HEK293 (cell line): ENCODE data around the gene ACTA2.

Experiments
- CTCF ChIA-PET: fragments of 350-600 bp; formaldehyde crosslinking; extraction: SDS; loops from one replicate; lab custom pipeline; 2021; ENCODE audit warnings: antibody characterized with exemption; lab: Yijun Ruan, JAX
- POLR2A ChIA-PET: fragments of 300-600 bp; formaldehyde crosslinking; extraction: SDS; loops from one replicate; lab custom pipeline; 2020; ENCODE audit warnings: antibody characterized with exemption, inconsistent platforms; lab: Yijun Ruan, JAX
- H3K27ac ChIP-seq: fragments of 200-500 bp; sonication (Bioruptor generic); 2 replicates; pipeline ENCODE4 v1.5.1; 2014; ENCODE audit warnings: low read depth, low read length, control low read depth, inconsistent platforms; ENCODE audit errors: extremely low read depth
- H3K36me3 ChIP-seq, 2 experiments: fragments of 200-500 bp in 1 of 2; sonication (Bioruptor generic) in 1 of 2; 1 replicate in 1 of 2; 2 replicates in 1 of 2; pipeline ENCODE4 v1.5.1; 2014 to 2017; ENCODE audit warnings: inconsistent platforms in 2 of 2, low read length in 2 of 2; ENCODE audit not compliant: control insufficient read depth in 2 of 2, insufficient read depth in 1 of 2
- H3K4me1 ChIP-seq: fragments of 200-500 bp; sonication (Bioruptor generic); 2 replicates; pipeline ENCODE4 v1.5.1; 2014; ENCODE audit warnings: mild to moderate bottlenecking, low read length, inconsistent platforms; ENCODE audit not compliant: control insufficient read depth, insufficient read depth
- H3K4me3 ChIP-seq: 2 replicates; pipeline ENCODE4 v1.5.1; 2011; ENCODE audit warnings: low read depth, mild to moderate bottlenecking, control low read depth, low read length, moderate library complexity
- H3K9me3 ChIP-seq: fragments of 200-500 bp; sonication (Bioruptor generic); 2 replicates; pipeline ENCODE4 v1.5.1; 2014; ENCODE audit warnings: low read depth, low read length, inconsistent platforms; ENCODE audit not compliant: control insufficient read depth, insufficient read depth
- BCL11A ChIP-seq: fragments of 450-650 bp; formaldehyde crosslinking; IDR thresholded peaks from 2 replicates; pipeline ENCODE4 v1.5.1; 2016; ENCODE audit warnings: low read depth, missing biosample characterization, missing genetic modification characterization
- ELK4 ChIP-seq: IDR thresholded peaks from 2 replicates; pipeline ENCODE4 v1.6.1; 2011; ENCODE audit warnings: mild to moderate bottlenecking, low read depth, low read length, borderline replicate concordance
- HIC1 ChIP-seq: fragments of 450-650 bp; formaldehyde crosslinking; IDR thresholded peaks from 2 replicates; pipeline ENCODE4 v1.5.1; 2016; ENCODE audit warnings: missing biosample characterization, missing genetic modification characterization
- IKZF3 ChIP-seq: fragments of 450-650 bp; IDR thresholded peaks from 2 replicates; pipeline ENCODE4 v1.5.0; 2018; ENCODE audit warnings: missing biosample characterization, mild to moderate bottlenecking, missing genetic modification characterization, moderate library complexity
- PRDM1 ChIP-seq: fragments of 450-650 bp; formaldehyde crosslinking; IDR thresholded peaks from 2 replicates; pipeline ENCODE4; 2016; ENCODE audit warnings: missing biosample characterization, missing genetic modification characterization
- RBAK ChIP-seq: fragments of 450-650 bp; formaldehyde crosslinking; IDR thresholded peaks from 2 replicates; pipeline ENCODE4 v1.5.1; 2016; ENCODE audit warnings: missing biosample characterization, missing genetic modification characterization
- SALL2 ChIP-seq: fragments of 450-650 bp; formaldehyde crosslinking; IDR thresholded peaks from 2 replicates; pipeline ENCODE4 v1.5.0; 2017; ENCODE audit warnings: missing biosample characterization, mild to moderate bottlenecking, missing genetic modification characterization, borderline replicate concordance
- SCRT2 ChIP-seq: fragments of 450-650 bp; formaldehyde crosslinking; IDR thresholded peaks from 2 replicates; pipeline ENCODE4 v1.5.1; 2016; ENCODE audit warnings: missing biosample characterization, missing genetic modification characterization
- ZBTB1 ChIP-seq: fragments of 450-650 bp; formaldehyde crosslinking; IDR thresholded peaks from 2 replicates; pipeline ENCODE4 v1.5.1; 2016; ENCODE audit warnings: missing biosample characterization, missing genetic modification characterization
- ZBTB10 ChIP-seq: fragments of 450-650 bp; formaldehyde crosslinking; IDR thresholded peaks from 2 replicates; pipeline ENCODE4 v1.5.1; 2016; ENCODE audit warnings: missing biosample characterization, missing genetic modification characterization
- ZBTB21 ChIP-seq: fragments of 450-650 bp; formaldehyde crosslinking; IDR thresholded peaks from 2 replicates; pipeline ENCODE4 v1.5.1; 2017; ENCODE audit warnings: missing biosample characterization, missing genetic modification characterization
- ZNF112 ChIP-seq: fragments of 450-650 bp; formaldehyde crosslinking; IDR thresholded peaks from 2 replicates; pipeline ENCODE4 v1.5.0; 2017; ENCODE audit warnings: missing biosample characterization, missing genetic modification characterization
- ZNF184 ChIP-seq: fragments of 450-650 bp; IDR thresholded peaks from 2 replicates; pipeline ENCODE4 v1.5.1; 2018; ENCODE audit warnings: missing biosample characterization, mild to moderate bottlenecking, missing genetic modification characterization
- ZNF221 ChIP-seq: fragments of 450-650 bp; formaldehyde crosslinking; IDR thresholded peaks from 2 replicates; pipeline ENCODE4 v1.5.1; 2017; ENCODE audit warnings: missing biosample characterization, missing genetic modification characterization, borderline replicate concordance
- ZNF223 ChIP-seq: fragments of 450-650 bp; formaldehyde crosslinking; IDR thresholded peaks from 2 replicates; pipeline ENCODE4 v1.5.1; 2016; ENCODE audit warnings: missing biosample characterization, missing genetic modification characterization
- ZNF292 ChIP-seq: fragments of 450-650 bp; formaldehyde crosslinking; IDR thresholded peaks from 2 replicates; pipeline ENCODE4 v1.5.1; 2016; ENCODE audit warnings: low read depth, missing biosample characterization, missing genetic modification characterization, borderline replicate concordance
- ZNF311 ChIP-seq: fragments of 450-650 bp; formaldehyde crosslinking; IDR thresholded peaks from 2 replicates; pipeline ENCODE4 v1.5.1; 2017; ENCODE audit warnings: missing biosample characterization, missing genetic modification characterization, borderline replicate concordance
- ZNF335 ChIP-seq: fragments of 450-650 bp; formaldehyde crosslinking; conservative IDR thresholded peaks from 2 replicates; pipeline ENCODE4 v1.5.1; 2016; ENCODE audit warnings: missing biosample characterization, missing genetic modification characterization
- ZNF398 ChIP-seq: fragments of 450-650 bp; formaldehyde crosslinking; IDR thresholded peaks from 2 replicates; pipeline ENCODE4 v1.5.1; 2017; ENCODE audit warnings: missing biosample characterization, missing genetic modification characterization
- ZNF48 ChIP-seq: fragments of 450-650 bp; formaldehyde crosslinking; IDR thresholded peaks from 2 replicates; pipeline ENCODE4 v1.5.1; 2016; ENCODE audit warnings: missing biosample characterization, missing genetic modification characterization
- ZNF529 ChIP-seq: fragments of 450-650 bp; formaldehyde crosslinking; IDR thresholded peaks from 2 replicates; pipeline ENCODE4 v1.5.1; 2017; ENCODE audit warnings: missing genetic modification characterization, missing biosample characterization; ENCODE audit not compliant: insufficient replicate concordance
- ZNF555 ChIP-seq: fragments of 450-650 bp; formaldehyde crosslinking; conservative IDR thresholded peaks from 2 replicates; pipeline ENCODE4 v1.5.1; 2017; ENCODE audit warnings: missing biosample characterization, mild to moderate bottlenecking, missing genetic modification characterization, inconsistent platforms
- ZNF560 ChIP-seq: fragments of 450-650 bp; formaldehyde crosslinking; IDR thresholded peaks from 2 replicates; pipeline ENCODE4 v1.5.1; 2017; ENCODE audit warnings: missing biosample characterization, missing genetic modification characterization, borderline replicate concordance
- ZNF623 ChIP-seq: fragments of 450-650 bp; formaldehyde crosslinking; IDR thresholded peaks from 2 replicates; pipeline ENCODE4 v1.5.1; 2016; ENCODE audit warnings: missing biosample characterization, missing genetic modification characterization
- ZNF629 ChIP-seq: fragments of 450-650 bp; formaldehyde crosslinking; IDR thresholded peaks from 2 replicates; pipeline ENCODE4 v1.5.1; 2017; ENCODE audit warnings: missing biosample characterization, missing genetic modification characterization
- ZNF645 ChIP-seq: fragments of 450-650 bp; formaldehyde crosslinking; IDR thresholded peaks from 2 replicates; pipeline ENCODE4; 2016; ENCODE audit warnings: missing biosample characterization, missing genetic modification characterization
- ZNF658 ChIP-seq: fragments of 450-650 bp; formaldehyde crosslinking; IDR thresholded peaks from 2 replicates; pipeline ENCODE4; 2016; ENCODE audit warnings: missing biosample characterization, missing genetic modification characterization
- ZNF707 ChIP-seq: fragments of 450-650 bp; formaldehyde crosslinking; IDR thresholded peaks from 2 replicates; pipeline ENCODE4 v1.5.1; 2016; ENCODE audit warnings: missing biosample characterization, missing genetic modification characterization
- ZNF791 ChIP-seq: fragments of 450-650 bp; formaldehyde crosslinking; IDR thresholded peaks from 2 replicates; pipeline ENCODE4 v1.5.1; 2016; ENCODE audit warnings: missing biosample characterization, missing genetic modification characterization

The ACTA2 gene

GRCh38 chr10:88938938-88939337, 13.6 kb downstream of the ACTA2 start:
- Histone ChIP-seq H3K36me3 (peaks cover 0 to 67% of the 10 kb centered on the region in 2 experiments; a peak in 1 of 3 replicates), H3K4me3 (no peak overlapping the region), H3K4me1 (no peaks in the 10 kb centered on the region)
- CTCF ChIA-PET, result no interaction called here
- TF ChIP-seq ZNF707 (no peak), ZBTB21 (no peak), ZNF555 (tag by site-specific recombination) (no peak), ZNF623 (no peak), ZNF48 (tag by site-specific recombination) (no peak), ZBTB1 (tag by site-specific recombination) (no peak), IKZF3 (tag by site-specific recombination) (no peak), ZNF292 (tag by site-specific recombination) (no peak), ZNF223 (tag by site-specific recombination) (no peak), ZNF645 (no peak), ZNF629 (no peak), RBAK (tag by site-specific recombination) (no peak), ELK4 (no peak), ZNF184 (tag by site-specific recombination) (no peak), BCL11A (tag by site-specific recombination) (no peak), ZNF398 (tag by site-specific recombination) (no peak), SCRT2 (no peak)
- TF ChIP-seq, all 188 proteins: peak for 0
- POLR2A ChIA-PET, result no interaction called here
- H3K9me3 ChIP-seq, result no peaks in the 10 kb centered on the region
- H3K27ac ChIP-seq, result no peak overlapping the region

GRCh38 chr10:88938039-88938438, 14.5 kb downstream of the ACTA2 start:
- Histone ChIP-seq H3K4me3 (no peak overlapping the region), H3K9me3 (no peaks in the 10 kb centered on the region), H3K36me3 (peaks cover 0 to 61% of the 10 kb centered on the region in 2 experiments; a peak in 1 of 3 replicates), H3K4me1 (no peaks in the 10 kb centered on the region), H3K27ac (no peak overlapping the region)
- POLR2A ChIA-PET, result no interaction called here
- CTCF ChIA-PET, result interaction anchor here (0.6 to 11.9 kb wide), 6 partner anchors 11 to 277 kb away, joined by 3 to 456 read pairs (median 53); partner anchors contain the start of gene FAS
- TF ChIP-seq ZBTB10 (tag by site-specific recombination) (no peak), ZNF335 (tag by site-specific recombination) (no peak), ZNF791 (tag by site-specific recombination) (no peak), ZNF184 (tag by site-specific recombination) (no peak), ZNF112 (tag by site-specific recombination) (no peak), ZNF658 (tag by site-specific recombination) (no peak), ZNF221 (tag by site-specific recombination) (no peak), ZNF311 (no peak), PRDM1 (tag by site-specific recombination) (no peak), HIC1 (no peak), SALL2 (no peak), ZNF560 (tag by site-specific recombination) (no peak), ZNF529 (tag by site-specific recombination) (no peak)
